Activated naive CD4-positive, alpha-beta T cell treated with anti-CD3 and anti-CD28 coated beads for 36 hours (primary cell): Measurements from ENCODE around the gene PEMT. TPM values are rescaled to one million over a fixed set of nuclear protein-coding genes. Genes with fewer than 3 reads are reported as not detected.

Experiments used
- CTCF ChIA-PET: fragments of 350-600 bp; sonication (Branson Sonifier 250); formaldehyde crosslinking; loops from one replicate; lab custom pipeline; 2021; ENCODE audit warnings: antibody characterized with exemption; lab: Charles Lee
- DNase-seq: peaks from one replicate; pipeline ENCODE4 v3.0.0-alpha.2; 2020
- H3K27ac Mint-ChIP-seq: one replicate; pipeline ENCODE4 v1.8.0; 2021; ENCODE audit warnings: mild to moderate bottlenecking, mixed read lengths
- H3K27me3 Mint-ChIP-seq: one replicate; pipeline ENCODE4 v1.8.0; 2021; ENCODE audit warnings: low read depth, mixed read lengths
- H3K36me3 Mint-ChIP-seq: one replicate; pipeline ENCODE4 v1.8.0; 2021; ENCODE audit warnings: low read depth, mixed read lengths
- H3K4me1 Mint-ChIP-seq: one replicate; pipeline ENCODE4 v1.8.0; 2021; ENCODE audit warnings: low read depth, mixed read lengths
- H3K4me3 Mint-ChIP-seq: one replicate; pipeline ENCODE4 v1.8.0; 2021; ENCODE audit warnings: mild to moderate bottlenecking, moderate library complexity, mixed read lengths
- H3K9me3 Mint-ChIP-seq: one replicate; pipeline ENCODE4 v1.8.0; 2021; ENCODE audit warnings: mixed read lengths
- intact Hi-C: fragments of 100-400 bp; cut with micrococcal nuclease; formaldehyde crosslinking; loops from one replicate; pipeline ENCODE4 v1.15.1; 2023
- total RNA-seq, 2 experiments: library from RNA; stranded (reverse); gene quantifications; one replicate each; pipeline ENCODE4 v1.2.3, GENCODE V29; 2021

Gene PEMT
- total RNA-seq, 2 experiments from 2014 or later = 33.7 to 35.6 TPM

DNA sequence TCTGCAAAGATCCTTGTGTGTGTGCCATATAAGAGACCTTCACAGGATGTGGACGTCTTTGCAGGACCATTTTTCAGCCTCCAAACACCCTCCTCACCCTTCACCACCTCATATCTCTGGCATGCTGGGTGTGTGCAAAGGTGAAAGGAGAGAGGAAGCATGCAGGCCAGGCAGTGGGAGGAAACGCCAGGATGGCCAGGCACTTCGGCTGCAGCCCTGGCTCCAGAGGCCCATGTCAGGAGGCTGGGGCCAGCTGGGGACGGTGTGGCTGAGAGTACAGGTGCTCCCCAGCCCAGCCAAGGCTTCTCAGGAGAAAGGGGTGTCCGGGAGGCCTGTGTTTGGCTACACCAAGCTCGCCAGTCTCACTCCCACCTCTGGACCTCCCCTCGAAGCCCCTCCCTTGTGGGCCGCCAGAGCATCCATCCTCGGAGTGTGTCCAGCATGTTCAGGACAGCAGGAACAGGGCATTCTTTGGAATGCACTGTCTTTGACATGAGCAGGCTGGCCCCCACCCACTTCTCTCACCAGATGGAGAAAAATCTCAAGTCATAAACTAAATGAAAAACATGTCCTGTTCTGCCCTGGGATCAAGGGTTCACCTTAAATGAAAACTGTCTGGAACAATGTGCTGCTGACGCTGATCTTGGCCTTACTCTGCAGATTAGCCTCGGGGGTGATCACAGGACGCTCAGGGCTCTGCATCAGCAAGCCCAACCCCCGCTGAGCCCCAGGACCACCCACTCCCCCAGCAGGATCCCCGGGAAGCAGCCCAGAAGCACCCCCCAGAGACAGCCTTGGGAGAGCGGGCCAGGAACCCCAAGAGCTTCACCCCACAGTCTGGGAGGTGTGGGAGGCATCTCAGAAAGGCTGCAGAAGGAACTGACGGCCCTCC is 15.9 kb downstream of the PEMT start:
- DNase-seq = no peak
- Mint-ChIP-seq H3K9me3 (no peaks in the 10 kb centered on the region), H3K4me1 (peaks cover 2% of the 10 kb centered on the region), H3K27me3 (no peaks in the 10 kb centered on the region), H3K36me3 (peaks cover 3% of the 10 kb centered on the region), H3K27ac (no peak overlapping the region), H3K4me3 (no peak overlapping the region)
- CTCF ChIA-PET = interaction anchor here (0.7 to 1.4 kb wide), 2 partner anchors 38 to 378 kb away, joined by 3 read pairs; no protein-coding TSS in a partner anchor
- intact Hi-C loops = no loop called here

DNA sequence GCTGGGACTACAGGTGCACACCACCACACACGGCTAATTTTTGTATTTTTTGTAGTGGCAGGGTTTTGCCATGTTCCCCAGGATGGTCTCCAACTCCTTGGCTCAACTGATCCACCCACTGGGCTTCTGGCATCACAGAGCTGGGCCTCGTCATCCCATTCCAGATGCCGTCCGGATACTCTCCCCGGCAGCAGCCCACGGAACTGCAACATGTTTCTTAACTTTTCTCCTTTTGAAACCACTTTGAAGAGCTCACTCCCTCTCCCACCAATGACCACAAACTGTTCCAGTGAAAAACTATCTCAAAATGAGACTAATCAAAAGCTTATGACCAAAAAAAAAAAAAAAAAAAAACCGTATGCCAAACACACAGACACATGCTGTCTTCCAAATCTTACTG is 17.6 kb downstream of the PEMT start:
- Mint-ChIP-seq H3K9me3 (no peaks in the 10 kb centered on the region), H3K27me3 (no peaks in the 10 kb centered on the region), H3K36me3 (peaks cover 3% of the 10 kb centered on the region), H3K4me3 (no peak overlapping the region), H3K4me1 (peaks cover 2% of the 10 kb centered on the region), H3K27ac (no peak overlapping the region)
- CTCF ChIA-PET = interaction anchor here (1.4 kb wide), 1 partner anchor 40 kb away, joined by 3 read pairs; no protein-coding TSS in a partner anchor
- intact Hi-C loops = no loop called here
- no peak for DNase-seq

DNA sequence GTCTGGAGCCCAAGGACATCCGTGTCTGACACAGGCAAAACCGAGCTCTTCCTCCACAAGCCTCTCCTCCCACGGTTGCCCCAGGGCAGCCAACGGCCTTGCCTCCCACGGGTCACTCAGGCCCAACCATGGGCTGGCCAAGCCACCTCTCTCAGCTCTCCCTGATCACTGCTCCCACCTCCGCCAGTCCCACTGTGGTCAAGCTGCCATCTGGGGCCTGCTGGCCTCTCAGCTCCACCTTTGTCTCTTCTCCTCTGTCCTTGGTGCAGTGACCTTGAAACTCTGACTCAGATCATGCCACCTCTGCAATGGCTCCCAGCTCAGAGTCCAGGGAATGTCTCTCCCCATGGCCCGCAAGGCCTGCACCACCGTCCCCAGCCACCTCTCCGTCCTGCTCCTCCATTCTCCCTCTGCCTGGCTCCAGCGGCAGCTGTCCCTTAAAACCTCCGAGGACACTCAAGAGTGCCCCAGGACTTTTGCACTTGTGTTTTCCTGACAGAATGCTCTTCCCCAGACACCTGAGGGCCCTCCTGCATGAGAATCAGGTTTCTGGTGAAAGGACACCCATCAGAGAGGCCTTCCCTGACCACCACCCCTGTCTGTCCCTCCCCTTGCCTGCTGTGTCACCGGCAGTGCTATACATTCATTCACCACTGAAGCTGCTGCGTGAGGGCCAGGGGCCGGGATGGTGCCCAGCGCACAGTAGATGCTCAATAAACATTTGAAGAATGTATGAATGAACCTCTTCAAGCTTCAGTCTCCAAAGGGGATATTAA is 19.3 kb downstream of the PEMT start:
- CTCF ChIA-PET = interaction anchor here (0.6 kb wide), 1 partner anchor 53 kb away, joined by 3 read pairs; no protein-coding TSS in a partner anchor
- peaks cover 3% of the 10 kb centered on the region for H3K36me3 Mint-ChIP-seq
- H3K4me3 Mint-ChIP-seq = no peak overlapping the region
- H3K4me1 Mint-ChIP-seq = peaks cover 2% of the 10 kb centered on the region
- intact Hi-C loops = no loop called here
- no peaks in the 10 kb centered on the region for H3K9me3 Mint-ChIP-seq
- DNase-seq = no peak
- H3K27ac Mint-ChIP-seq = no peak overlapping the region
- no peaks in the 10 kb centered on the region for H3K27me3 Mint-ChIP-seq

DNA sequence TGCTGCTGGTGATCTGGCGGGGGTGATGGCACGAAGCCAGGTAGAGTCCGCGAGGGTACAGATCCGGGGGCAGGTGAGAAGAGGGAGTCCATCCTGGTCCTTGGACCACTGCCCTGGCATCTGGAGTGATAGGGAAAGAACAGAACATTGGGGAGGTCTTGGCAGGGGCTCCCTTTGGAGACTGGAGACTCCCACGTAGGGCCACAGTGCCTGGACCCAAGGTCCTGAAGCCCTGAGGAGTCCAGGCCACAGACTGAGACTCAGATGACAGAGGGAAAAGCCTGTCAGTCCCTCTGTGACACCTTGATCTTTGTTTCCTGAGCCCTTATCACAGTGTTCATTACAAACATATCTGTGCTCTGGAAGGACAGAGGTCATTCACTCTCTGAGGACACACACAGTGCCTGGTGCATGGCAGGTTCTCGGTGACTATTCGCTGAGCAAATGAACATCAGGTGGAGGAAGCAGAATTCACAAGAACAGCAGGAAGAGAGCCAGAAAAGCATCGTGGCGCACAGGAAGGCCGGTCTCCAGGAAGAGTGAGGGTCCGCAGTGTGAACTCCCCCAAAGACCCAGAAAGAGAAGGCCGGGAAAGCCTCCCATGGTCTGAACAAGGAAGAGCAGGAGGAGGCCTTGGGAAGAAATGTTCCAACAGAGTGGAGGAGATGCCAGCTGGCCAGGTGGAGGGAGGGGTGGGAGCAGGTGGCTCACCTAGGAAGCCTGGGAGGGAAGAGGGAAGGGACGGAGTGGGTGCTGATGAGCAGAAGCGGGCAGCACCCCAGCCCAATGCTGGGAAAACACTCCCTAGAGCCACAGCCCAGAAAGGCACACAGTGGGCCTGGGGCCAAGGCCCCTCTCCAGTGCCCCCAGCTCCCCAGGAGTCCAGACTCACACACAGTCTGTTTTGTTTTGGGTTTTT is 20.5 kb downstream of the PEMT start:
- Mint-ChIP-seq H3K36me3 (peaks cover 3% of the 10 kb centered on the region), H3K27ac (no peak overlapping the region), H3K27me3 (no peaks in the 10 kb centered on the region), H3K9me3 (no peaks in the 10 kb centered on the region), H3K4me3 (no peak overlapping the region), H3K4me1 (peaks cover 2% of the 10 kb centered on the region)
- intact Hi-C loops = no loop called here
- no peak for DNase-seq
- CTCF ChIA-PET = interaction anchor here (0.6 to 0.7 kb wide), 2 partner anchors 52 to 462 kb away, joined by 3 read pairs; no protein-coding TSS in a partner anchor

DNA sequence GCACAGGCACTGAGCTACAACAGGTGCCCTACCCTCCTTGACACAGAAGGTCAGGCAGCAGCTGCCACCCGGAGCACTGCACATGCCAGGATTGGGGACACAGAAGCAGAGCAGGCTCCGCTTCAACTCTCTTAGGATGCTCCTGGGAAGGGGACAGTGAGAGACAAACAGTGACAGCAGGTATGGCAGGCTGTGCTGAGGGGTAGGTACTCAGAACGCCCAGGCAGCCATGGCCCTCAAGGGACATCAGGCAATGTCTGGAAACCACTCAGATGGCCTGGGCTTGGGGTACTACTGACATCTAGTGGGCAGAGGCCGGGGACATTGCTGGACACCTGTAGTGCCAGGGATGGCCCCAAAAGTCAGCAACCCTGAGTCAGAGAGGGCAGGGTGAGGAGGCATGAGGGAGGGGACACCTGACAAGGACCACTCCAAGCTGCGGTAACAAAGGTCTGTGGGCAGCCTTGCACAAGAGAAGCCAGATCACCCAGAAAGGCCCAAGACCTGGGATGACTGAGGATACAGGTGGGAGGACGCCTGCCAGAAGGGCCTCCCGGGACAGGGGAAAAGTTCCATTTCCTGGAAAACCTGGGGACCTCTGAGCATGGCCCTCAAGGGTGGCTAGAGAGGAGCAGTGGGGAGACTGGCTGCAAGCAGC is 21.2 kb downstream of the PEMT start:
- no peak for DNase-seq
- intact Hi-C loops = no loop called here
- H3K4me1 Mint-ChIP-seq = peaks cover 2% of the 10 kb centered on the region
- H3K27me3 Mint-ChIP-seq = no peaks in the 10 kb centered on the region
- CTCF ChIA-PET = interaction anchor here (1.5 to 1.6 kb wide), 2 partner anchors 20 to 215 kb away, joined by 3 to 6 read pairs; no protein-coding TSS in a partner anchor
- H3K4me3 Mint-ChIP-seq = no peak overlapping the region
- no peaks in the 10 kb centered on the region for H3K9me3 Mint-ChIP-seq
- H3K36me3 Mint-ChIP-seq = peaks cover 3% of the 10 kb centered on the region
- no peak overlapping the region for H3K27ac Mint-ChIP-seq

DNA sequence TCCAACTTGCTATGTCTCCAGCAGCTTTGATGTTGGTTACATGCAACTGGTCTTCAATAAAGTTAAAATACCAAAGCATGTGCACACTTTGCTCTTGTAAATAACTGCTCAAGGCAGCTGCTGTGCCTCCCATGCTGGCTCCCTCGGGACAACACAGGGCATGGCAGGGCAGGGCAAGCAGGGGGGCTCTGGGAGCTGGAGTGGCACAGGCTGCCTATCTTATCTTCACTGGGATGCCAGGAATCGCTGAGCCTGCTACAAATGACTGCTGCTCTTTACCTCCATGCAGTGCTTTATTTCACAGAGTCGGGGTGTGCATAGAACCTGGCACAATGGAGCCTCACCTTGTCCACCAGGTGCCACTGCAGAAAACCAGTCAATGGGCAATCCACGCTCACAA is 21.8 kb downstream of the PEMT start:
- DNase-seq = no peak
- Mint-ChIP-seq H3K4me1 (peaks cover 2% of the 10 kb centered on the region), H3K27me3 (no peaks in the 10 kb centered on the region), H3K27ac (no peak overlapping the region), H3K9me3 (no peaks in the 10 kb centered on the region), H3K4me3 (no peak overlapping the region), H3K36me3 (peaks cover 3% of the 10 kb centered on the region)
- CTCF ChIA-PET = interaction anchor here (0.6 to 2.1 kb wide), 7 partner anchors 14 to 1092 kb away, joined by 3 to 18 read pairs (median 4); partner anchors contain the start of gene RASD1
- intact Hi-C loops = no loop called here

DNA sequence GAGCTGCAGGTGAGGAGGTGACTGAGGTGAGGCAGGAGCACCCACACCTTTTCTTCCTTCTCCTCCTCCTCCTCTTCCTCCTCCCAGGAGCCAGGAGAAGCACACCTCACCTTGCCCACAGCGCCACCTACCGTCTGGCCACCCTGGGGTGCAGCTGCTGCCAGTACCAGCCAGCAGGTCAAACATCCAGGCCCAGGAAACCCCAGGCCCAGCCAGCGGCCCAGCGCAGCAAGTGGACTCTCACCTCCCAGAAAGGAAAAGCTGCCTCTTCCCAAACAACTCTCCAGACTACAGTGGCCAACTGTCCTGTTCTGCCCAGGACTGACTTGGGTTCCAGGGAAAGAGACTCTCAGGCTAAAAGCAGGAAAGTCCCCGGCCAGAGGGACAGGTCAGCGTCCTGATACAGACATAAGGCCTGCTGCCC is 22.7 kb downstream of the PEMT start:
- Mint-ChIP-seq H3K4me1 (peaks cover 2% of the 10 kb centered on the region), H3K9me3 (no peaks in the 10 kb centered on the region), H3K4me3 (no peak overlapping the region), H3K36me3 (peaks cover 3% of the 10 kb centered on the region), H3K27me3 (no peaks in the 10 kb centered on the region), H3K27ac (no peak overlapping the region)
- CTCF ChIA-PET = interaction anchor here (1.0 to 2.1 kb wide), 11 partner anchors 15 to 214 kb away, joined by 3 to 18 read pairs (median 4); partner anchors contain the start of gene RASD1
- peak; percentile 78 for DNase-seq
- intact Hi-C loops = loop anchor here (1.0 kb wide), 2 partner anchors 72 to 213 kb away; partner anchors contain the start of gene RASD1

DNA sequence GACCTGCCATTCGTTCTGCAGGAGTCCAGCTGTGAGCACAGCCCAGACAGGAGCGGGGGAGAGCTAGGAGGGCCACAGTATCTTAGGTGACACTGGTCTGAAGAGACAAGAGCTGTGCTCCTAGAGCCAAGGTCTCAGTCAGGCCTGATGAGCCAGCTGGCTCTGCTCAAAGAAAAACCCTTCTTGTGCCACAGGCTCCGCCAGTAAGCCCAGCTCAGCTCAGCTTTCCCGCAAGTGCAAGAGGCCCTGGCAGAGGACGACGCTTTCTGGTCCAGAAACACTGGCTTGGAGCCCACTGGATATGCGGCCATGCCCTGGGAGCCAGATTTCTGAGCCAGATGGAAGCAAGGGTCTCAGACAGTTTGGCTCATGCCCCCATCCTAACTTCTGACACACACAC is 23.9 kb downstream of the PEMT start:
- CTCF ChIA-PET = interaction anchor here (0.7 to 2.1 kb wide), 8 partner anchors 21 to 687 kb away, joined by 3 to 18 read pairs (median 4); partner anchors contain the start of gene RASD1

DNA sequence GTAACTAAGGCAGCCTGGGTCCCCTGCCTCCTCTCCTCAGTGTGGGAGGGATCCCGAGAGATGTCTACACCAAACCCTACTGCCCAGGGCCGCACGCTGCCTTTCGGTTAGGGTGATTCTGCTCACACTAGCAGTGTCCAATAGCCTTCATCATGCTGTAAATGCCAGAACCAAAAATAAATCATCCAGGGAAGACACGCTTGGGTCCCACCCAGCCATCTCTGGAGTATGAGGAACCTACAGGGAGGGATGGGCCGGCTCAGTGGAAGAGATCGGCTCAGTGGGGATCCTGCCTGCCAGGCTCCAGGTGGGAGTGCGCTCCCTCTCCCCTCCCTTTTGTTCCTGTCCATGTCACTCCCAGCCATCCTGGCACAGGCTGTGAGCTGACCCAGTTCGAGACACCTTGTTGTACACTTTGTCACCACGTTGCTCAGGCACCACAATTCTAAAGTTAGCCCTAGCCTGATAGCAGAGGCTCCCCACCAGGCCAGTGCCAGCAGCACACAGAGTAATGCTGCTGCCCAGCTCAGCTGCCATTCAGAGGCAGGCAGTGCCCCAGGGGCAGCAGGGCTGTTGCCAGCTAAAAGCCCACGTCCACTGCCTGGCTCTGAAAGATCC is 24.5 kb downstream of the PEMT start:
- intact Hi-C loops = no loop called here
- no peaks in the 10 kb centered on the region for H3K27me3 Mint-ChIP-seq
- H3K9me3 Mint-ChIP-seq = no peaks in the 10 kb centered on the region
- no peak for DNase-seq
- no peak overlapping the region for H3K27ac Mint-ChIP-seq
- H3K36me3 Mint-ChIP-seq = no peaks in the 10 kb centered on the region
- CTCF ChIA-PET = interaction anchor here (0.7 to 1.1 kb wide), 2 partner anchors 212 to 686 kb away, joined by 3 to 5 read pairs; no protein-coding TSS in a partner anchor
- peaks cover under 1% of the 10 kb centered on the region for H3K4me1 Mint-ChIP-seq
- no peak overlapping the region for H3K4me3 Mint-ChIP-seq

More for the DNA sequence above, 23.9 kb downstream of the PEMT start:
- Mint-ChIP-seq H3K4me3 (no peak overlapping the region), H3K4me1 (peaks cover 2% of the 10 kb centered on the region), H3K36me3 (peaks cover 3% of the 10 kb centered on the region), H3K27ac (no peak overlapping the region), H3K27me3 (no peaks in the 10 kb centered on the region), H3K9me3 (no peaks in the 10 kb centered on the region)
- DNase-seq = no peak
- intact Hi-C loops = loop anchor here (1.0 kb wide), 2 partner anchors 71 to 212 kb away; partner anchors contain the start of gene RASD1

DNA sequence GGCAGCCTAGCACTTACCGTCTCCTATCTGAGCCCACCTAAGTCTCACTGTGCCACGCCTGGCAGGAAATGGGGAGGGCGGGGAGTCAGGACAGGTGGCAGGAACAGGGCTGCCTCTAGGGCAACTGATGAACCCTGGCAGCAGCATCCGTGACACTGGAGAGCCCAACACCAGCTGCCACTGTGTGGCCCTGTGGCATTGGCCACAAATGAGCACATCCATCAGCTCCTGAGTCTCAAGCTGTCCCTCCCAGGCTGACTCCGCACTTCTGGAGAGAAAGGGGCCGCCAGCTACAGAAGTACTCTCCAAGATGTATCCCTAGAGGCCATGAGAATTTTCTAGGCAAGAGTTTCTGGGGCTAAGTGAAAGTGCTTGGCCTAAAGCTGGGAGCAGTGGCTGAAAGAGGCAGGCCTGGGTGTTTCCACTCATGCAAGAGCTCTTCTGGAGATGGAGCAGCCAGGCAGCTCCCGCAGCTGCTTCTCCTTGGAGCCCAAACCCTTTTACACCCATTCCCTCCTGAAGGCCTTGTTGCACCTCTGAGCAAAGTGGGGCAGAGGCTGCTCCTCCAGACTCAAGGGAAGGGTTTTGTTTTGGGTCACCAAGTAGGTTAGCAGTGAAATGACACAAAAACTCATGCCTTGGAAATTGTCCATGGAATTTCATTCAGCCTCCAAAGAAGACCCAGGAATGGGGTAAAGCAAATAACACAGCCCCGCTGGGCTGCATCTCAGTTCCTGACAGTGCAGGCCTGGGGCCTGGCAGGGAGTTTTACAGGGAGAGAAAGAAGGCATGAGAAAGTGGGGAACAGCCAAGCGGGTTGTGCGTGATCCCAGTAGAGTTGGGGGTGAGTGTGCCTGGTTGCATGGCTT is 25.8 kb downstream of the PEMT start:
- no peaks in the 10 kb centered on the region for H3K9me3 Mint-ChIP-seq
- intact Hi-C loops = no loop called here
- CTCF ChIA-PET = no interaction called here
- H3K36me3 Mint-ChIP-seq = no peaks in the 10 kb centered on the region
- no peak overlapping the region for H3K27ac Mint-ChIP-seq
- H3K27me3 Mint-ChIP-seq = no peaks in the 10 kb centered on the region
- no peaks in the 10 kb centered on the region for H3K4me1 Mint-ChIP-seq
- DNase-seq = no peak
- no peak overlapping the region for H3K4me3 Mint-ChIP-seq
